ENCODE data around the gene URB1.
"Not testable (repeated sequence)": the region's sequence is repeated elsewhere in the genome, so short reads cannot be mapped to it uniquely, and the experiment has no call there.

URB1 gene

GRCh38 chr21:32377506-32377905, 15.3 kb downstream of the URB1 start:
- peaks cover 85% of the 10 kb centered on the region for H3K36me3 ChIP-seq (replicated peaks)

GRCh38 chr21:32372755-32373154, 20.1 kb downstream of the URB1 start:
- no peaks in the 10 kb centered on the region for H3K9me3 ChIP-seq
- no peaks in the 10 kb centered on the region for H3K4me1 ChIP-seq
- no peaks in the 10 kb centered on the region for H3K27me3 ChIP-seq (ENCODE audit: low read depth)
- no peak for DNase-seq (ENCODE audit: low spot score in 2 of 2)
- no peak overlapping the region for H3K4me3 ChIP-seq
- H3K36me3 ChIP-seq (replicated peaks), result peaks cover 82% of the 10 kb centered on the region
- in situ Hi-C loops (cut with MboI; ENCODE audit: low sequenced_read_pairs), result no loop called here

More at GRCh38 chr21:32377506-32377905, 15.3 kb downstream of the URB1 start:
- Histone ChIP-seq H3K27me3 (ENCODE audit: low read depth) (no peaks in the 10 kb centered on the region), H3K4me1 (no peaks in the 10 kb centered on the region), H3K9me3 (no peaks in the 10 kb centered on the region), H3K4me3 (no peak overlapping the region)
- no peak for DNase-seq (ENCODE audit: low spot score in 2 of 2)
- in situ Hi-C loops (cut with MboI; ENCODE audit: low sequenced_read_pairs), result loop anchor here (25.0 kb wide), 1 partner anchor 385 kb away; the partner anchor contains the start of gene PAXBP1

- Histone ChIP-seq H3K9me3 (no peaks in the 10 kb centered on the region), H3K4me1 (no peaks in the 10 kb centered on the region), H3K27me3 (ENCODE audit: low read depth) (no peaks in the 10 kb centered on the region), H3K36me3 (replicated peaks) (peaks cover 85% of the 10 kb centered on the region), H3K4me3 (no peak overlapping the region)
- in situ Hi-C loops (cut with MboI; ENCODE audit: low sequenced_read_pairs), result no loop called here
- no peak for DNase-seq (ENCODE audit: low spot score in 2 of 2)
Measured at GRCh38 chr21:32371913-32372314, 20.9 kb downstream of the URB1 start.

- H3K4me1 ChIP-seq, result no peaks in the 10 kb centered on the region
- in situ Hi-C loops (cut with MboI; ENCODE audit: low sequenced_read_pairs), result no loop called here
- H3K36me3 ChIP-seq (replicated peaks), result peaks cover 88% of the 10 kb centered on the region
- no peak overlapping the region for H3K4me3 ChIP-seq
- DNase-seq (ENCODE audit: low spot score in 2 of 2), result no peak
- H3K9me3 ChIP-seq, result no peaks in the 10 kb centered on the region
- no peaks in the 10 kb centered on the region for H3K27me3 ChIP-seq (ENCODE audit: low read depth)
Measured at GRCh38 chr21:32370998-32371766, 21.6 kb downstream of the URB1 start.

GRCh38 chr21:32368961-32369360, 23.9 kb downstream of the URB1 start:
- in situ Hi-C loops (cut with MboI; ENCODE audit: low sequenced_read_pairs); DNase-seq (ENCODE audit: low spot score in 2 of 2); H3K9me3 ChIP-seq; H3K4me3 ChIP-seq; H3K4me1 ChIP-seq; H3K27me3 ChIP-seq (ENCODE audit: low read depth): not testable (repeated sequence)
- H3K36me3 ChIP-seq (replicated peaks), result peaks cover 86% of the 10 kb centered on the region

GRCh38 chr21:32368386-32368785, 24.4 kb downstream of the URB1 start:
- no peak for DNase-seq (ENCODE audit: low spot score in 2 of 2)
- H3K4me1 ChIP-seq, result no peaks in the 10 kb centered on the region
- in situ Hi-C loops (cut with MboI; ENCODE audit: low sequenced_read_pairs), result no loop called here
- no peak overlapping the region for H3K4me3 ChIP-seq
- H3K36me3 ChIP-seq (replicated peaks), result peaks cover 85% of the 10 kb centered on the region
- H3K9me3 ChIP-seq, result no peaks in the 10 kb centered on the region
- H3K27me3 ChIP-seq (ENCODE audit: low read depth), result no peaks in the 10 kb centered on the region

GRCh38 chr21:32367158-32367557, 25.7 kb downstream of the URB1 start:
- in situ Hi-C loops (cut with MboI; ENCODE audit: low sequenced_read_pairs), result no loop called here
- Histone ChIP-seq H3K4me1 (no peaks in the 10 kb centered on the region), H3K36me3 (replicated peaks) (peaks cover 87% of the 10 kb centered on the region), H3K4me3 (no peak overlapping the region), H3K9me3 (no peaks in the 10 kb centered on the region), H3K27me3 (ENCODE audit: low read depth) (no peaks in the 10 kb centered on the region)
- DNase-seq (ENCODE audit: low spot score in 2 of 2), result no peak

GRCh38 chr21:32366191-32366590, 26.6 kb downstream of the URB1 start:
- H3K27me3 ChIP-seq (ENCODE audit: low read depth), result no peaks in the 10 kb centered on the region
- H3K36me3 ChIP-seq (replicated peaks), result peaks cover 90% of the 10 kb centered on the region
- no peak for DNase-seq (ENCODE audit: low spot score in 2 of 2)
- in situ Hi-C loops (cut with MboI; ENCODE audit: low sequenced_read_pairs), result no loop called here
- H3K9me3 ChIP-seq, result no peaks in the 10 kb centered on the region
- no peaks in the 10 kb centered on the region for H3K4me1 ChIP-seq
- H3K4me3 ChIP-seq, result no peak overlapping the region

GRCh38 chr21:32364796-32365195, 28.0 kb downstream of the URB1 start:
- no peak for DNase-seq (ENCODE audit: low spot score in 2 of 2)
- in situ Hi-C loops (cut with MboI; ENCODE audit: low sequenced_read_pairs), result no loop called here

GRCh38 chr21:32364387-32364786, 28.4 kb downstream of the URB1 start:
- DNase-seq (ENCODE audit: low spot score in 2 of 2), result no peak
- no peaks in the 10 kb centered on the region for H3K4me1 ChIP-seq
- H3K27me3 ChIP-seq (ENCODE audit: low read depth), result no peaks in the 10 kb centered on the region
- in situ Hi-C loops (cut with MboI; ENCODE audit: low sequenced_read_pairs), result no loop called here
- H3K4me3 ChIP-seq, result no peak overlapping the region
- no peaks in the 10 kb centered on the region for H3K9me3 ChIP-seq
- H3K36me3 ChIP-seq (replicated peaks), result peaks cover 95% of the 10 kb centered on the region

More at GRCh38 chr21:32364796-32365195, 28.0 kb downstream of the URB1 start:
- Histone ChIP-seq H3K9me3 (no peaks in the 10 kb centered on the region), H3K27me3 (ENCODE audit: low read depth) (no peaks in the 10 kb centered on the region), H3K4me3 (no peak overlapping the region), H3K36me3 (replicated peaks) (peaks cover 94% of the 10 kb centered on the region), H3K4me1 (no peaks in the 10 kb centered on the region)

GRCh38 chr21:32360401-32360975, 32.3 kb downstream of the URB1 start:
- Histone ChIP-seq H3K36me3 (replicated peaks) (peaks cover 94% of the 10 kb centered on the region), H3K9me3 (no peaks in the 10 kb centered on the region), H3K4me1 (no peaks in the 10 kb centered on the region), H3K27me3 (ENCODE audit: low read depth) (no peaks in the 10 kb centered on the region), H3K4me3 (no peak overlapping the region)
- in situ Hi-C loops (cut with MboI; ENCODE audit: low sequenced_read_pairs), result no loop called here
- no peak for DNase-seq (ENCODE audit: low spot score in 2 of 2)

- Histone ChIP-seq H3K36me3 (replicated peaks) (peaks cover 96% of the 10 kb centered on the region), H3K27me3 (ENCODE audit: low read depth) (no peaks in the 10 kb centered on the region), H3K4me1 (no peaks in the 10 kb centered on the region; the same call in 1 of the 2 replicates), H3K4me3 (no peak overlapping the region), H3K9me3 (no peaks in the 10 kb centered on the region)
- DNase-seq (ENCODE audit: low spot score in 2 of 2), result no peak
- in situ Hi-C loops (cut with MboI; ENCODE audit: low sequenced_read_pairs), result no loop called here
Measured at GRCh38 chr21:32359719-32360260, 33.0 kb downstream of the URB1 start.

GRCh38 chr21:32356874-32357395, 35.9 kb downstream of the URB1 start:
- H3K36me3 ChIP-seq (replicated peaks), result peaks cover 99% of the 10 kb centered on the region
- no peak for DNase-seq (ENCODE audit: low spot score in 2 of 2)

More at GRCh38 chr21:32356874-32357395, 35.9 kb downstream of the URB1 start:
- in situ Hi-C loops (cut with MboI; ENCODE audit: low sequenced_read_pairs), result no loop called here
- Histone ChIP-seq H3K4me1 (no peaks in the 10 kb centered on the region; the same call in 1 of the 2 replicates), H3K4me3 (no peak overlapping the region), H3K27me3 (ENCODE audit: low read depth) (no peaks in the 10 kb centered on the region), H3K9me3 (no peaks in the 10 kb centered on the region)

Data from HAP-1 (cell line).